Vagina (tissue), 2 donors: ENCODE measurements around the gene SERPINB1. TPM values are rescaled to one million over a fixed set of nuclear protein-coding genes. Genes with fewer than 3 reads are reported as not detected.

Experiments
- DNase-seq, 2 donors: peaks; one replicate each; pipeline ENCODE4 v3.0.0-alpha.2; 2017; ENCODE audit errors: extremely low spot score in 2 of 2
- H3K27ac ChIP-seq: fragments of 200-600 bp; sonication (generic); one replicate; pipeline ENCODE4 v1.5.1; 2019
- H3K27me3 ChIP-seq: fragments of 200-600 bp; sonication (generic); one replicate; pipeline ENCODE4 v1.5.1; 2019
- H3K36me3 ChIP-seq, 2 donors: fragments of 200-600 bp; sonication (generic); one replicate each; pipeline ENCODE4 v1.5.1; 2017 to 2019
- H3K4me1 ChIP-seq: fragments of 200-600 bp; sonication (generic); one replicate; pipeline ENCODE4 v1.5.1; 2019
- H3K4me3 ChIP-seq, 2 donors: fragments of 200-600 bp; sonication (generic); 1 replicate in 1 of 2; 2 replicates in 1 of 2; pipeline ENCODE4 v1.5.1; 2016 to 2019
- H3K9me3 ChIP-seq: fragments of 200-600 bp; sonication (generic); one replicate; pipeline ENCODE4 v1.5.1; 2019
- POLR2A ChIP-seq, 2 donors: fragments of 450-650 bp; IDR thresholded peaks; one replicate each; pipeline ENCODE4 v1.6.1; 2017; ENCODE audit warnings: antibody characterized with exemption in 2 of 2, mild to moderate bottlenecking in 2 of 2, moderate library complexity in 2 of 2
- POLR2AphosphoS5 ChIP-seq, 2 donors: sonication (generic); formaldehyde crosslinking; IDR thresholded peaks; one replicate each; pipeline ENCODE4 v1.9.0; 2017; ENCODE audit warnings: antibody characterized with exemption in 2 of 2, mild to moderate bottlenecking in 2 of 2, low read depth in 1 of 2; ENCODE audit not compliant: insufficient read depth in 1 of 2
- intact Hi-C: fragments of 100-400 bp; cut with DNase I; formaldehyde crosslinking; loops from one replicate; pipeline ENCODE4 v1.15.1; 2023
- microRNA-seq: library from miRNA; unstranded; fragments of <30 nt; microRNA quantifications from one replicate; pipeline ENCODE4, GENCODE V29; 2017; ENCODE audit warnings: borderline number of aligned reads, borderline replicate concordance
- small RNA-seq: library from RNA; depleted of rRNA; stranded (forward); fragments of <200 nt; gene quantifications from one replicate; pipeline ENCODE3, GENCODE V24; 2016
- total RNA-seq: library from RNA; depleted of rRNA; stranded (reverse); fragments of >200 nt; gene quantifications from one replicate; pipeline ENCODE4 v1.2.3, GENCODE V29; 2016
- TF ChIP-seq, protein P1 (sequence below), 3 experiments: fragments of 450-650 bp in 2 of 3; fragments of 200-600 bp in 1 of 3; sonication (generic) in 1 of 3; IDR thresholded peaks; one replicate each; pipeline ENCODE4 v1.5.1; 2017 to 2019; ENCODE audit warnings: antibody characterized with exemption in 3 of 3, mild to moderate bottlenecking in 2 of 3, moderate library complexity in 2 of 3

SERPINB1 gene
- total RNA-seq, 1 donor from 2014 or later: 38.1 TPM

DNA sequence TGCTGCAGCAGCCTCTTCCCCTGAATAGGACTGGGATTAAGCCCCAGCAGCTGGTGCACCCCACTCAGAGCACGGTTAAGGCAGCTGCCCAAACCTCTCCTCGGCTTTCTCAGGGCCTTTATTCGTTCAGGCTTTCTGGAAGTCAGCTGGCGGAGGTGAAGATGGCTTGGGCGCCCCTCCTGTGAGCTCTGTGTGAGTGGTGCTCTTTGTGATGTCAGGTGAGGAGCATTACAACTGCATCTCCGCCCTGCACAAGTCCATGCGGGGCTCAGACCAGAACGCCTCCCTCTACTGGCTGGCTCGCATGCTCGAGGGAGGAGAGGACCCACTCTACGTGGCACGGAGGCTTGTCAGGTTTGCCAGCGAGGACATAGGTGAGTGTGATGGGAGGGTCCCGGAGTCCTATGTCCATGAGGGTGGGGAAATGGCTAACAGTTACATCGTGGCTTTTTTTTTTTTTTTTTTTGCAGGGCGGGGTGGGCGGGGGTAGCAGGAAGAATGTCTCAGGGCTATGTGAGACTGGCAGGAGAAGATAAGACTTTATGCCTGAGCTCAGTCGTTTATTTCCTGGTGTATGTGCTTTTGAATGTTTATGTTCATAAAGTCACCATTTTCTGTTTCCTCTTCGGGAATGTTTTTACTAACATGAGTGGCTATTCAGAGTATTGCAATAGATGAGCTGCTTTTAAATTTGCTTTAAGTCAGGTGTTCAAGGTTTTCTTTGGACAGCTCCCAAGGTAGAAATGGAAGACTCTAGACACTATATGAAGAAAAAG is 58.3 kb downstream of the SERPINB1 start:
- Histone ChIP-seq H3K9me3 (no peaks in the 10 kb centered on the region), H3K4me3 (no peak overlapping the region), H3K4me1 (no peaks in the 10 kb centered on the region), H3K27me3 (no peaks in the 10 kb centered on the region), H3K36me3 (peaks cover 0 to 34% of the 10 kb centered on the region in 2 donors), H3K27ac (no peak overlapping the region)
- DNase-seq: peak in 1 of 2 donors; percentile 77
- intact Hi-C loops: no loop called here
- TF ChIP-seq POLR2A (IDR thresholded peaks at IDR 0.05) (no peak), POLR2AphosphoS5 (IDR thresholded peaks at IDR 0.05; ENCODE audit: insufficient read depth in 1 of 2, low read depth in 1 of 2) (no peak)
- TF ChIP-seq, protein P1, sequence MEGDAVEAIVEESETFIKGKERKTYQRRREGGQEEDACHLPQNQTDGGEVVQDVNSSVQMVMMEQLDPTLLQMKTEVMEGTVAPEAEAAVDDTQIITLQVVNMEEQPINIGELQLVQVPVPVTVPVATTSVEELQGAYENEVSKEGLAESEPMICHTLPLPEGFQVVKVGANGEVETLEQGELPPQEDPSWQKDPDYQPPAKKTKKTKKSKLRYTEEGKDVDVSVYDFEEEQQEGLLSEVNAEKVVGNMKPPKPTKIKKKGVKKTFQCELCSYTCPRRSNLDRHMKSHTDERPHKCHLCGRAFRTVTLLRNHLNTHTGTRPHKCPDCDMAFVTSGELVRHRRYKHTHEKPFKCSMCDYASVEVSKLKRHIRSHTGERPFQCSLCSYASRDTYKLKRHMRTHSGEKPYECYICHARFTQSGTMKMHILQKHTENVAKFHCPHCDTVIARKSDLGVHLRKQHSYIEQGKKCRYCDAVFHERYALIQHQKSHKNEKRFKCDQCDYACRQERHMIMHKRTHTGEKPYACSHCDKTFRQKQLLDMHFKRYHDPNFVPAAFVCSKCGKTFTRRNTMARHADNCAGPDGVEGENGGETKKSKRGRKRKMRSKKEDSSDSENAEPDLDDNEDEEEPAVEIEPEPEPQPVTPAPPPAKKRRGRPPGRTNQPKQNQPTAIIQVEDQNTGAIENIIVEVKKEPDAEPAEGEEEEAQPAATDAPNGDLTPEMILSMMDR (IDR thresholded peaks at IDR 0.05): no peak

DNA sequence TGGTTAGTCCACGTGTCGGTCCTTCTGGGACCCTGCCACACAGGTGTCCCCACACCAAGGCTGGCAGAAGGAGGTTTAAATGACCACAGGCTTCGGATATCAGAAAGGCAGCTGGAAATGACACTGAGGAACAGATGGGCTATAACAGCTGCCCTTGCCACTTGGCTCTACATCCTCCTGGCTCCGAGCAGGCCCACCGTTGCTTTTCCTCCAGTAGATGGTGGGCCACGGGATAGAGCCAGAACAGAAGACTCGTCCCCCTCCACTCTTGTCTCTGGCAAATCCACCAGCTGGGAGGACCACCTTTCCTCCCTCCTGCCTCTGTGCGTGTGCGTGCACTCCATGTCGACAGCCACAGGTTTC is 58.9 kb downstream of the SERPINB1 start:
- no peaks in the 10 kb centered on the region for H3K27me3 ChIP-seq
- TF ChIP-seq, protein P1 (IDR thresholded peaks at IDR 0.05): no peak
- TF ChIP-seq POLR2AphosphoS5 (IDR thresholded peaks at IDR 0.05; ENCODE audit: insufficient read depth in 1 of 2, low read depth in 1 of 2) (no peak), POLR2A (IDR thresholded peaks at IDR 0.05) (no peak)
- intact Hi-C loops: no loop called here
- no peaks in the 10 kb centered on the region for H3K9me3 ChIP-seq
- DNase-seq: peak in 1 of 2 donors; percentile 60
- no peak overlapping the region for H3K4me3 ChIP-seq
- H3K27ac ChIP-seq: no peak overlapping the region
- H3K36me3 ChIP-seq: peaks cover 0 to 34% of the 10 kb centered on the region in 2 donors
- H3K4me1 ChIP-seq: no peaks in the 10 kb centered on the region

DNA sequence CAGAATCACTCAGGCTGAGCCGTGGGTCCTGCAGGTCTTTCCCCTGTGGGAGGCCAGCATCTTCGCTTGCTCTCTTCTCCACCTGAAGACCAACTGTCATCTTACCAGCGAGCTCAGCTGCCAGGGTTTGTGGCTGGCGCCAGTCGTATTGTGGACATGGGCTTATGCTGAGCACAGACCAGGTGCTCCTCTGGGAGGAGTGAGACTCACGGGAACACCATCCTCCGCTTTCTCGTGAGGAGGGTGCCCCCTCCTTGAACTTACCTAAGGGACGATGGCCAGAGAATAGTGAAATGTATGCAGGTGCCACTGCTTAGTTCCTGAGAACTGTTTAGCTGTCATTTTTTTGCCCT is 59.3 kb downstream of the SERPINB1 start:
- no peaks in the 10 kb centered on the region for H3K9me3 ChIP-seq
- no peak overlapping the region for H3K27ac ChIP-seq
- peak in 1 of 2 donors; percentile 71 for DNase-seq
- H3K27me3 ChIP-seq: no peaks in the 10 kb centered on the region
- TF ChIP-seq, protein P1 (IDR thresholded peaks at IDR 0.05): no peak
- no peak for TF ChIP-seq POLR2A (IDR thresholded peaks at IDR 0.05)
- no peak for TF ChIP-seq POLR2AphosphoS5 (IDR thresholded peaks at IDR 0.05; ENCODE audit: insufficient read depth in 1 of 2, low read depth in 1 of 2)
- intact Hi-C loops: no loop called here
- H3K4me3 ChIP-seq: no peak overlapping the region
- no peaks in the 10 kb centered on the region for H3K4me1 ChIP-seq
- peaks cover 0 to 34% of the 10 kb centered on the region in 2 donors for H3K36me3 ChIP-seq

Small RNA genes lying within 50 kb of the gene (microRNA-seq; reads per million reads assigned to microRNA genes)
- not detected for gene MIR4645

Small RNA genes lying within 50 kb of the gene (small RNA-seq; reads per million reads assigned to genes)
- not detected for gene MIR4645

Other genes starting within 250 kb of the SERPINB1 start
- 0.74 TPM for gene MYLK4, start 90.9 kb downstream of the SERPINB1 start, total RNA-seq
- gene WRNIP1, start 76.5 kb downstream of the SERPINB1 start, total RNA-seq: 50.1 TPM
- 6.9 TPM for gene SERPINB9, start 61.4 kb upstream of the SERPINB1 start, total RNA-seq
- gene SERPINB6, start 129.7 kb upstream of the SERPINB1 start, total RNA-seq: 93.8 TPM
- gene NQO2, start 158.0 kb upstream of the SERPINB1 start, total RNA-seq: 11.8 TPM
- 27.0 TPM for gene RIPK1, start 226.6 kb upstream of the SERPINB1 start, total RNA-seq